ENCODE data around the gene PNPLA5. TPM values are rescaled to one million over a fixed set of nuclear protein-coding genes. Genes with fewer than 3 reads are reported as not detected.

PNPLA5 gene
- total RNA-seq, 2 donors from 2014 or later: 0.68 to 0.73 TPM

GRCh38 chr22:43925433-43926348 lies 33.9 kb upstream of the PNPLA5 start:
- Histone ChIP-seq H3K9me3 (ENCODE audit: control insufficient read depth, low read length) (no peaks in the 10 kb centered on the region), H3K4me3 (ENCODE audit: low read length) (peak overlapping the region; percentile 87), H3K4me1 (ENCODE audit: control insufficient read depth, insufficient read depth, low read length) (peaks cover 10% of the 10 kb centered on the region), H3K27me3 (ENCODE audit: control insufficient read depth, insufficient read depth, low read length, poor library complexity, severe bottlenecking) (no peaks in the 10 kb centered on the region), H3K27ac (ENCODE audit: low read depth, low read length) (peak overlapping the region; percentile 76), H3K36me3 (ENCODE audit: control insufficient read depth, insufficient read depth, low read length) (peaks cover 33% of the 10 kb centered on the region), H3K9ac (ENCODE audit: extremely low read depth, low read length, poor library complexity, severe bottlenecking) (peak overlapping the region; percentile 82)
- Mint-ChIP-seq H3K36me3 (ENCODE audit: low read depth) (peaks cover 36% of the 10 kb centered on the region), H3K4me1 (peaks cover 24% of the 10 kb centered on the region), H3K4me3 (peak overlapping the region; percentile 85), H3K27ac (peak overlapping the region; percentile 93), H3K9me3 (no peaks in the 10 kb centered on the region), H3K27me3 (ENCODE audit: insufficient read depth) (peaks cover 2% of the 10 kb centered on the region)
- DNase-seq: peak; percentile 92
- no peak for TF ChIP-seq CTCF (conservative IDR thresholded peaks at IDR 0.05)
- 24 to 33% methylated on average over 4 to 6 of the region's 6 CpGs for WGBS, 2 experiments (ENCODE audit: insufficient coverage in 1 of 2, insufficient read length in 1 of 2)

- peaks cover 28% of the 10 kb centered on the region for H3K36me3 Mint-ChIP-seq (ENCODE audit: low read depth)
- no peaks in the 10 kb centered on the region for H3K27me3 ChIP-seq (ENCODE audit: control insufficient read depth, insufficient read depth, low read length, poor library complexity, severe bottlenecking)
- peak overlapping the region; percentile 93 for H3K27ac Mint-ChIP-seq
- peaks cover 3% of the 10 kb centered on the region for H3K27me3 Mint-ChIP-seq (ENCODE audit: insufficient read depth)
- no peak for TF ChIP-seq CTCF (conservative IDR thresholded peaks at IDR 0.05)
- no peaks in the 10 kb centered on the region for H3K9me3 ChIP-seq (ENCODE audit: control insufficient read depth, low read length)
- H3K36me3 ChIP-seq (ENCODE audit: control insufficient read depth, insufficient read depth, low read length): peaks cover 25% of the 10 kb centered on the region
- H3K9me3 Mint-ChIP-seq: no peaks in the 10 kb centered on the region
- H3K27ac ChIP-seq (ENCODE audit: low read depth, low read length): peak overlapping the region; percentile 76
- DNase-seq: peak; percentile 63
- H3K4me3 Mint-ChIP-seq: peak overlapping the region; percentile 85
- H3K4me1 ChIP-seq (ENCODE audit: control insufficient read depth, insufficient read depth, low read length): peaks cover 10% of the 10 kb centered on the region
- WGBS, 2 experiments (ENCODE audit: insufficient coverage in 1 of 2, insufficient read length in 1 of 2): 0 to 21% methylated on average over 1 to 7 of the region's 7 CpGs
- peaks cover 24% of the 10 kb centered on the region for H3K4me1 Mint-ChIP-seq
- H3K9ac ChIP-seq (ENCODE audit: extremely low read depth, low read length, poor library complexity, severe bottlenecking): peak overlapping the region; percentile 82
- peak overlapping the region; percentile 87 for H3K4me3 ChIP-seq (ENCODE audit: low read length)
These were observed 33.1 kb upstream of the PNPLA5 start for GRCh38 chr22:43924877-43925276.

GRCh38 chr22:43923631-43924464 lies 32.0 kb upstream of the PNPLA5 start, which contains the start of gene PNPLA3:
TSS of gene PNPLA3 (plus strand) at chr22:43923805. CDS start at chr22:43923912, 107 bp downstream.
- peaks cover 19% of the 10 kb centered on the region for H3K36me3 ChIP-seq (ENCODE audit: control insufficient read depth, insufficient read depth, low read length)
- peak within 1 kb of the TSS; percentile 93 for H3K27ac Mint-ChIP-seq
- H3K27me3 Mint-ChIP-seq (ENCODE audit: insufficient read depth): peaks cover 8% of the 10 kb centered on the region
- H3K9me3 ChIP-seq (ENCODE audit: control insufficient read depth, low read length): no peaks in the 10 kb centered on the region
- peak within 1 kb of the TSS; percentile 82 for H3K9ac ChIP-seq (ENCODE audit: extremely low read depth, low read length, poor library complexity, severe bottlenecking)
- H3K4me1 Mint-ChIP-seq: peaks cover 24% of the 10 kb centered on the region
- H3K27ac ChIP-seq (ENCODE audit: low read depth, low read length): peak within 1 kb of the TSS; percentile 83
- H3K27me3 ChIP-seq (ENCODE audit: control insufficient read depth, insufficient read depth, low read length, poor library complexity, severe bottlenecking): no peaks in the 10 kb centered on the region
- peak within 1 kb of the TSS; percentile 85 for H3K4me3 Mint-ChIP-seq
- WGBS, 2 experiments (ENCODE audit: insufficient coverage in 1 of 2, insufficient read length in 1 of 2): 0% methylated on average over 35 to 96 of the region's 100 CpGs
- H3K9me3 Mint-ChIP-seq: no peaks in the 10 kb centered on the region
- peaks cover 21% of the 10 kb centered on the region for H3K36me3 Mint-ChIP-seq (ENCODE audit: low read depth)
- H3K4me1 ChIP-seq (ENCODE audit: control insufficient read depth, insufficient read depth, low read length): peaks cover 10% of the 10 kb centered on the region
- peak within 1 kb of the TSS; percentile 87 for H3K4me3 ChIP-seq (ENCODE audit: low read length)
- DNase-seq: peak; percentile 99
- TF ChIP-seq CTCF (conservative IDR thresholded peaks at IDR 0.05): peak; percentile 69
